ENCODE results near the gene LHFPL4.
"Not testable (repeated sequence)": the region's sequence is repeated elsewhere in the genome, so short reads cannot be mapped to it uniquely, and the experiment has no call there.

Gene LHFPL4

GRCh38 chr3:9553021-9553947, at the start of gene LHFPL4:
TSS of gene LHFPL4 (minus strand) at chr3:9553822. CDS start at chr3:9552679, 1,143 bp downstream.
- no peak for TF ChIP-seq CTCF (IDR thresholded peaks at IDR 0.05; ENCODE audit: borderline replicate concordance, insufficient read depth, low read depth, low read length)
- H3K4me3 ChIP-seq (ENCODE audit: low read depth, low read length), result no peak within 1 kb of the TSS

GRCh38 chr3:9602620-9603019, 49.0 kb upstream of the LHFPL4 start:
- no peak for TF ChIP-seq CTCF (IDR thresholded peaks at IDR 0.05; ENCODE audit: borderline replicate concordance, insufficient read depth, low read depth, low read length)
- H3K4me3 ChIP-seq (ENCODE audit: low read depth, low read length), result no peak overlapping the region

GRCh38 chr3:9601006-9601581, 47.5 kb upstream of the LHFPL4 start:
- H3K4me3 ChIP-seq (ENCODE audit: low read depth, low read length), result not testable (repeated sequence)

GRCh38 chr3:9600597-9600996, 47.0 kb upstream of the LHFPL4 start:
- no peak overlapping the region for H3K4me3 ChIP-seq (ENCODE audit: low read depth, low read length)
- TF ChIP-seq CTCF (IDR thresholded peaks at IDR 0.05; ENCODE audit: borderline replicate concordance, insufficient read depth, low read depth, low read length), result no peak

- no peak for TF ChIP-seq CTCF (IDR thresholded peaks at IDR 0.05; ENCODE audit: borderline replicate concordance, insufficient read depth, low read depth, low read length)
Measured at GRCh38 chr3:9598783-9599387, 45.3 kb upstream of the LHFPL4 start.

GRCh38 chr3:9595877-9596276, 42.3 kb upstream of the LHFPL4 start:
- no peak overlapping the region for H3K4me3 ChIP-seq (ENCODE audit: low read depth, low read length)
- TF ChIP-seq CTCF (IDR thresholded peaks at IDR 0.05; ENCODE audit: borderline replicate concordance, insufficient read depth, low read depth, low read length), result no peak

More at GRCh38 chr3:9598783-9599387, 45.3 kb upstream of the LHFPL4 start:
- H3K4me3 ChIP-seq (ENCODE audit: low read depth, low read length), result no peak overlapping the region

- H3K4me3 ChIP-seq (ENCODE audit: low read depth, low read length), result not testable (repeated sequence)
Measured at GRCh38 chr3:9591781-9592180, 38.2 kb upstream of the LHFPL4 start.
